D341Med (cell line): ENCODE measurements around the gene SPARCL1.
"Not testable (repeated sequence)": the region's sequence is repeated elsewhere in the genome, so short reads cannot be mapped to it uniquely, and the experiment has no call there.

Experiments used
- DNase-seq: peaks from one replicate; pipeline ENCODE4 v3.0.0; 2012; ENCODE audit warnings: low spot score

SPARCL1 gene

DNA sequence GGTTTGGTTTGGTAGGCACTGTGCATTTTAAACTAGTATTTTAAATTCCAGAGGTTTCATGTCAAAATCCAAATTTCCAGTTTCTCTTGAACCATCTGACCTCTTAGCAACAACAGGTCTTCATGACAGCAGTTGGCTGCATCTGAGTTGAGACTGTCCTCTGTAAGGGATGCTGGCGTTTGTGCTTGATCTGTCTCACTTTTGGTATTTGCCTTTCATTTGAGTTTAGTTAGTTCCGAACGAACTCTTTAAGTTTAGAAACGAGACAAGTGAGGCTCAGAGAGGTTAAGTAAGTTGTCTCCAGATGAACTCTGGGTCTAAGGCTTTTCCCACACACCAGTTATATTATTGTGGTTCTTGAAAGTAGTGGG lies 29.1 kb downstream of the SPARCL1 start:
- DNase-seq, result no peak

GRCh38 chr4:87499403-87500091 lies 29.6 kb downstream of the SPARCL1 start:
- no peak for DNase-seq

- no peak for DNase-seq
Observed at GRCh38 chr4:87498446-87498900, 30.7 kb downstream of the SPARCL1 start.

DNA sequence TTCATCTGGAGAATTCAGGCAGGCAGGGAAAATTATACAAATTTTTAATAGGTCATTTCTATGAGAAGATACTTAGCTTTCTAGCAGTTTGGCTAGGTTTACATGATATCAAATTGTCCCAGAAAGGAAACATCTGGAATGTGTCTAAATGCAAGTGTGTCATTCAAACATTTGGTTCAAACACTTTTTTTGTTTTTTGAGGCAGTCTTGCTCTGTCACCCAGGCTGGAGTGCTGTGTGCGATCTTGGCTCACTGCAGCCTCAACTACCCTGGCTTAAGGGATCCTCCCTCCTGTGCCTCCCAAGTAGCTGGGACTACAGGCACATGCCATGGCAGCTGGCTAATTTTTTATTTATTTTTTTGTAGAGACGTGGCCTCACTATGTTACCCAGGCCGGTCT lies 31.6 kb downstream of the SPARCL1 start:
- no peak for DNase-seq

DNA sequence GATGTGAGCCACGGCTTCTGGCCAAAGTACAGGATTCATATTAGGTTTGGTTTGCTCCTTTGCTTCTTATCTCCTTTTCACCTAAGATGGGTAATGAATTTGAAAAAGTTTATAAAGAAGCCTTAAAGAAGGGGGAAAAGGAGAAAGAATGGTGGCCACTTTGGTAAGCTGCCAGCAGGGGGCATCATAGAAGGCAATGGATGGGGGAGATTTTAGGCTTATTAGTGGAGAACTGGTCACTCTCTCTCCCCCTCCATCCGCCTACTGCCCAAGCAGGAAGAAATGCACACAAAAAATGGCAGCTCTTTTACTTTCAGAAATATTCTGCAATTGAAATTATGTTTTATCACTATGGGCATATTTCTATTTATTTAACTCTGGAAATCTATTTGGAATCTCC lies 32.0 kb downstream of the SPARCL1 start:
- DNase-seq, result peak; percentile 30

- DNase-seq, result no peak
Observed at GRCh38 chr4:87493115-87493514, 36.1 kb downstream of the SPARCL1 start.

DNA sequence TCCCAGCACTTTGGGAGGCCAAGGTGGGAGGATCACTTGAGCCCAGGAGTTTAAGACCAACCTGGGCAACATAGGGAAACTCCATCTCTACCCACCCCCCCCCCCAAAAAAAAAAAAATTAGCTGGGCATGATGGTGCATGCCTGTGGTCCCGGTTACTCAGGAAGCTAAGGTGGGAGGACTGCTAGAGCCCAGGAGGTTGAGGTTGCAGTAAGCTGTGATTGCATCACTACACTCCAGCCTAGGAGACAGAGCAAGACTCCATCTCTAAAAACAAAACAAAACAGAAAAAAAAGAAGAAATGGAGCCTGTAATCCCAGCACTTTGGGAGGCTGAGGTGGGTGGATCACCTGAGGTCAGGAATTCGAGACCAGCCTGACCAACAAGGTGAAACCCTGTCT lies 37.3 kb downstream of the SPARCL1 start:
- not testable (repeated sequence) for DNase-seq

DNA sequence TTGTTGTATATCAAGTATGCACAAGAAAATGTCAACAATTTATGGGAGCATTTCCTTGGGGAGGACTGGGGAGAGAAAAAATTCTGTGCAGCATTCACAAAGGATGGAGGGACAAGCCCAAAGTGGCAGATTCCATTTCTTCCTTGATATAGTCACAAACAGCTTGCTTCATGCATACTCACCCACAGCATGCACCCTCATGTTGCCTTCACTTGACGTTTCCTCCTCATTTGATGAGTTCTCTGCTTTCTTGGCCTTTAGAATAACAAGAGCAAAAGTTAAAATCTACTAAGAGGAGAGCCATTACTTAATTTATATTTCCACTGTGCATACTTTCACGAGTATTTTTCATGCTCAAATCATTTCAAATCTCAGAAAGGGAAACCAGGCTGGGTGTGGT lies 37.7 kb downstream of the SPARCL1 start:
- DNase-seq, result no peak

GRCh38 chr4:87490664-87491369 lies 38.4 kb downstream of the SPARCL1 start:
- DNase-seq, result no peak

DNA sequence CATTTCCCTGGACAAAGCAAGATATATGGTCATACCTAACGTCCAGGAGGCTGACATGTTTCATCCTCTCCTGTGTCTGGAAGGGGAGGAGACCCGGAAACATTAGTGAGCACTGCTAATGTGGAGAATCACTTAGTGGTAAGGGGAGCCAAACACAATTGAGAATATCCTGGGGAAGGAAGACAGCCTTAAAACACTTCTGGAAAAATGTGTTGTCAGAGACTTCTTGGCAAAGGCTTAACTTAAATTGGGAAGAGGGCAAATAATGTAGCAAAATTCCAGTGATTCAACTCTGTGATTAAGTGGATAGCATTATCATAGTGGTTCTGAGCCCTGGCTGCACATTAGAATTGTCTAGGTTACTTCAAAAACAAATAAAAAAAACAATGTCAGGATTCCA lies 39.5 kb downstream of the SPARCL1 start:
- DNase-seq, result no peak

DNA sequence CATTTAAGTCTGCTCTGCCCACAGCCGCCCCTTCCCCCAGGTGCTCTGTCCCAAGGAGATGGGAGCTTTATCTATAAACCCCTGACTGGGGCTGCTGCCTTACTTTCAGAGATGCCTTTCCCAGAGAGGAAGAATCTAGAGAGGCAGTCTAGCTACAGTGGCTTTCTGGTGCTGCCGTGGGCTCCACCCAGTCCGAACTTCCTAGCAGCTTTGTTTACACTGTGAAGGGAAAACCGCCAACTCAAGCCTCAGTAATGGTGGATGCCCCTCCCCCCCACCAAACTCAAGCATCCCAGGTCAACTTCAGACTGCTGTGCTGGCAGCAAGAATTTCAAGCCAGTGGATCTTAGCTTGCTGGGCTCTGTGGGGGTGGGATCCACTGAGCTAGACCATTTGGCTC lies 40.5 kb downstream of the SPARCL1 start:
- not testable (repeated sequence) for DNase-seq

DNA sequence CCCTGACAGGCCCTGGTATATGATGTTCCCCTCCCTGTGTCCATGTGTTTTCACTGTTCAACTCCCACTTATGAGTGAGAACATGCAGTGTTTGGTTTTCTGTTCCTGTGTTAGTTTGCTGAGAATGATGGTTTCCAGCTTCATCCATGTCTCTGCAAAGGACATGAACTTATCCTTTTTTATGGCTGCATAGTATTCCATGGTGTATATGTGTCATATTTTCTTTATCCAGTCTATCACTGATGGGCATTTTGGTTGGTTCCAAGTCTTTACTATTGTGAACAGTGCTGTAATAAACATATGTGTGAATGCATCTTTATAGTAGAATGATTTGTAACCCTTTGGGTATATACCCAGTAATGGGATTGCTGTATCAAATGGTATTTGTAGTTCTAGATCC lies 45.9 kb downstream of the SPARCL1 start:
- DNase-seq, result not testable (repeated sequence)

DNA sequence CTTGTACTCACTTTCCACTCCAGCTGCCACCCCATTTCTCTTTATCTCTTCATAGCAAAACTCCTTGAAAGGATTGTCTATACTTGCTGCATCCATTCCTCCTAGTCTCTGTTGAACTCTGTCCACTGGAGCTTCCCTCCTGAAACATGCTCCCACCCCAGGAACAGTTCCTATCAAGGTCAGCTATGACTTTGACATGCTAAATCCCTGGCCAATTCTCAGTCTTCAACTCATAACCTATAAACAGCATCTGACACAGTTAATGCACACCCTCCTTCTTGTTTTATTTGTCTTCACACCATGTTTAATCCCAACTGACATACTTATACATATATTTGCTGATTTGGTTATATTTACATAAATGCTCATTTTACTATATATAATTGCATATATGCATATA lies 47.8 kb downstream of the SPARCL1 start:
- DNase-seq, result no peak

DNA sequence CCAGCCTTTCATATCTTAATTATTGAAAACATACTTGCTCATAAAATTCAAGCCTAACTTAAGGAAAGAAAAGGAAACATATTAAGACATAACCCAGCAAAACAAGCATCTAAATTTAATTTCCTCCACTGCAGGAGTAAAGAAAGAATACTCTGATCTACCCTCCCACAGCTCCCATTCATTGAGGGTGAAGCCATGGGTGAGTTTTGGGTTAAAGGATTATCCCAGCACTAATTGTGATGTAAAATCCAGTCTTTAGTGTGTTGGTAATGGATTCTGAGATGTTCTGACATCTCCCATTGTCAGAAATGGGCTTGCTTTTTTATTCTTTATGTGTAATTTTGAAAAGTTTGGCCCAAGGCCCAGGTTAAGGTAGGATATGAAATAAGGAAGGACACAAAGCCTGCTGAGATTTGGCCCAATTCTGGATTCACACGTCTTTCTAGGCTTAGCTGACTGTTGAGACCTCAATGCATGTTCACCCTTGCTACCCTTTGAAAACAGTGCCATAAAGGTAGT lies 50.4 kb downstream of the SPARCL1 start:
- no peak for DNase-seq

- DNase-seq, result peak; percentile 28
Observed at GRCh38 chr4:87476934-87477333, 52.2 kb downstream of the SPARCL1 start.

- DNase-seq, result no peak
Observed at GRCh38 chr4:87469390-87469789, 59.8 kb downstream of the SPARCL1 start.

DNA sequence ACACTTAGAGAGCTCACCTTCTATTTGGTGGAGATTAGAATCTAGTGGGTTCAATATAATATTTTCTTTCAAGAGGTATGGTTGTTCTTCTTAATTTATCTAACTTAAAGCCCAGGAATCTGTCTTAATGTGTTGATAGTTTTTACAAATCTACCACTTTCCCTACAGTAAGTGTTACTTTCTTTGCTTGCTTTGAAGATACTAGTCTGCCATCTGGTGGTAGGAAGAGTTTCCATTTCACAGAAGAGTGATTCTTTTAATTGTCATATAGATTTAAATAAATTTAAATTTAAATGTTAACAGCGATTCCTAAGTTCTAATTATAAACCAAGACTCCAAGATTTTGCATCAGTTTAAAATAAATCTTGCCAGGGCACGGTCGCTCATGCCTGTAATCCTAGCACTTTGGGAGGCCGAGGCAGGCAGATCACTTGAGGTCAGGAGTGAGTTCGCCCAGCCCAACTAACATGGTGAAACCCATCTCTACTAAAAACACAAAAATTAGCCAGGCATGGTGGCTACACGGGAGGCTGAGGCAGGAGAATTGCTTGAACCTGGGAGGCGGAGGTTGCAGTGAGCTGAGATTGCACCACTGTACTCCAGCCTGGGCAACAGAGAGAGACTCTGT lies 63.3 kb downstream of the SPARCL1 start:
- peak; percentile 30 for DNase-seq

DNA sequence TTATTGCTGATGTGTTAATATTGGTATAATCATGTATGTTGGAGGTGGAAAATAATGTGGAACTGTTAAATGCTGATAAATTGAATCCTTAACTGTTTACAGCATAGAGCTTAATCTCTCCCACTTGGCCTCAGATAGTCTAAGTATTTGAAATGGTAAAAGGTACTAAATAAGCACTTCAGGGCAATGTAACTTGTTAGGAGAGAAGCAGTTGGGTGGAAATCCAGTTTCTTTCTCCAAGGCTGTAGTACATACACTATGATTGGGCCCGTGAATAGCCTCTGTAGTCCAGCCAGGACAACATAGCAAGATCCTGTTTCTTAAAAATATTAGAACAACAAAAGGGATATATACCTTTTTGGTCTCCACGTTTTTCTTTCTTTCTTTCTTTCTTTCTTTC lies 67.1 kb downstream of the SPARCL1 start:
- no peak for DNase-seq

DNA sequence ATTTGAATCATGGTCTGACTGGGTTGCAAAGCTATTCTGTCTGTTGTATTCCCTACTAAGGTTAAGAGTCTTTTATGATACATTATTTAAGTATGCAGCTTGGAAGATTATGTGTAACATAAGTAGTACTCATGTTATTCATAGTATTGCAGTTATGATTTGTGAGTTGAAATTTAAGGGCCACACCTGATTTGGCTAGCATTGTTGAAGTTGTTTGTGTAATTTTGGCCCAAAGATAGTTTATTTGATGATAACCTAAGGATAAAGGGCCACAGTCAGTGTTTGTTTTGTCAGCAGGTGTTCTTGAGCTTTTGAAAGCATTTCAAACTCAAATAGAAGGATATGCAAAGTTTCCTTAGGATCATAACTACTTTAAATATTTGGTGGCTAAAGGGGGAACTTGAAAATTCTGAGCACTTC lies 67.9 kb downstream of the SPARCL1 start:
- no peak for DNase-seq

GRCh38 chr4:87458913-87459312 lies 70.3 kb downstream of the SPARCL1 start:
- DNase-seq, result no peak

- DNase-seq, result no peak
Observed at GRCh38 chr4:87451537-87451936, 77.6 kb downstream of the SPARCL1 start.

GRCh38 chr4:87446375-87446774 lies 82.8 kb downstream of the SPARCL1 start:
- not testable (repeated sequence) for DNase-seq

- DNase-seq, result no peak
Observed at GRCh38 chr4:87445964-87446363, 83.2 kb downstream of the SPARCL1 start.
